Activated effector memory CD4-positive, alpha-beta T cell treated with anti-CD3 and anti-CD28 coated beads, Interleukin-2, amount 50 U/mL, for 16 hours (primary cell): ENCODE results near the gene CKLF.
A peak's percentile ranks its signal among the peaks of the same experiment; 100 is the strongest.

Experiments
- DNase-seq: peaks from one replicate; pipeline ENCODE4 v3.0.0-alpha.2; 2020

Gene CKLF

GRCh38 chr16:66517586-66518263, 34.7 kb upstream of the CKLF start:
- no peak for DNase-seq

- DNase-seq: no peak
These were observed 32.6 kb upstream of the CKLF start for GRCh38 chr16:66519482-66520373.

- no peak for DNase-seq
These were observed 31.8 kb upstream of the CKLF start for GRCh38 chr16:66520406-66521170.

- DNase-seq: no peak
These were observed 31.1 kb upstream of the CKLF start for GRCh38 chr16:66521252-66521713.

DNA sequence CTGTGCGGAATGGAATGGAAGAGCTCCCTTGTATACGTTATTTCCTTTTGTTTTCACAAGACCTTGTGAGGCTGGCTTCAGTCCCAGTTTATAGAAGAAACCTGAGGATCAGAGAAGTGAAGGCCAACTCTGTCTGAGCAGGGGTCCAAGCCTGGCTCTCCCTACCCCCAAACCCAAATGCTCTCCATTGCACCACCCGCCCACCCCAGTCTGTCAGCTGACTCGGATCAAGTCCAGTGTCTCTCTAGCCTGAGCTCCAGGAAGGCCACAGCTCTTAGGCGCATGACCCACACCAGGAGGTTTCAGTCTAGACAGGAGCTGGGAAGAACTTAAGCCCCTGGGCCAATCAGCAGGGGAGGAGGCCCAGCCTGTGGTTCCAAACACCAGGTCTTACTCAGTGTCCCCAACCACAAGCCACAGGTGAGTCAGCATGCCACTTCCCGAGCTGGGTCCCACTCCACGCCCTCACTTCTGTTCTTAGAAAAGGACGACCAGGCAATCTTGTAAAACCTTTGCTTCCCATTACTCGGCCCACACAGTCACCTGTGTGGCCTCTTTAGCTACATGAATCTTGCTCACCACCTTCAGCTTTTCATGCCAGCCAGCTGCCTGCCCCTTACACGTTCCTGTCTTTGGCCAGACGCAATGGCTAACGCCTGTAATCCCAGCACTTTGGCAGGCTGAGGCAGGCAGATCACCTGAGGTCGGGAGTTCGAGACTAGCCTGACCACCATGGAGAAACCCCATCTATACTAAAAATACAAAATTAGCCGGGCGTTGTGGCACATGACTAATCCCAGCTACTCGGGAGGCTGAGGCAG, 30.2 kb upstream of the CKLF start:
- DNase-seq: peak; percentile 96

- DNase-seq: peak; percentile 58
These were observed 29.4 kb upstream of the CKLF start for GRCh38 chr16:66522816-66523590.

- peak; percentile 70 for DNase-seq
These were observed 28.5 kb upstream of the CKLF start for GRCh38 chr16:66523861-66524354.

DNA sequence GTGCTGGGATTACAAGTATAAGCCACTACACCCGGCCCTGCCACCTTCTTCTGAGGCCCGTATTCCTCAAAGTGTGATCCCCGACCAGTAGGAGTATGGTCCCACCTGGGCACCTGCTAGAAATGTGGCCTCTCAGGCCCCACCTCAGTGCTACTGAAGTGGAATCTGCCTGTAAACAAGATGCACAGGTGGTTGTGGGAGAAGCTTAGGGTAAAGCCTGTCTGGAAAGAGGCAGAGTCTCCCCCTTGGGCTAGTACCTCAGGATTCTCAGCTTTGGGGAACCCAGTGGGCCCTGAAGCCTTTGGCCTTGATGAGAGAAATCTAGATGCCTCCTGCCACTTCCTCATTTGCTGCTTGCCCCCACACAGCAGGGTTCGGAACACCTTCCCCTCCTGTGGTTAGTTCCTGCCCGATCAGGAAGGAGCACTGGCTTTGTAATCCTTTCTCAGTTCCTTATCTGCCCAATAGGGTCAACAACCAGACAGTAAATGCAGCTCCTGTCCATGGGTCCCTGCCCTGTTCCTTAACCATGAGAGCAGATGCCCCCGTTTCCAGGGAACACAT, 27.7 kb upstream of the CKLF start:
- DNase-seq: peak; percentile 67

GRCh38 chr16:66525396-66526180, 26.8 kb upstream of the CKLF start:
- DNase-seq: peak; percentile 63

- no peak for DNase-seq
These were observed 24.1 kb upstream of the CKLF start for GRCh38 chr16:66528294-66528693.

DNA sequence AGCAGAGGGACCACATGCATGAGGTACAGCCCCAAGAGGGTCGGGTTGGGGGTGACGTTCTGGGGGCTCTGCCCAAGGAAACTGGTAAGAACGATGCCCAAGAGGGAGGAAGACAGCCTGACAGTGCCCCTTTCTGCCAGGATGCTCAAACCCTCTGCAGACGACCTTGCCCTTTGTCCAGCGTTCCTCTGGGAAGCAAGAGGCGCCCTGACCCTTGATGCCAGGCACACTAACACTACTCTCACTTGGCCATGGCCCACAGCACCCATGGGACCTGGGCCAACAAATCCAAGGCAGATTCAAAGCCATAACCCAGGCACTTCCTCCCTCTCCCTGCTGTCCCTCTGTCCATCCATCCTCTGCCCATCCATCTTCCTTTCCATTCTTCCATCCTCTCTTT, 22.9 kb upstream of the CKLF start:
- DNase-seq: no peak

- DNase-seq: peak; percentile 37
These were observed 18.0 kb upstream of the CKLF start for GRCh38 chr16:66534376-66534799.

DNA sequence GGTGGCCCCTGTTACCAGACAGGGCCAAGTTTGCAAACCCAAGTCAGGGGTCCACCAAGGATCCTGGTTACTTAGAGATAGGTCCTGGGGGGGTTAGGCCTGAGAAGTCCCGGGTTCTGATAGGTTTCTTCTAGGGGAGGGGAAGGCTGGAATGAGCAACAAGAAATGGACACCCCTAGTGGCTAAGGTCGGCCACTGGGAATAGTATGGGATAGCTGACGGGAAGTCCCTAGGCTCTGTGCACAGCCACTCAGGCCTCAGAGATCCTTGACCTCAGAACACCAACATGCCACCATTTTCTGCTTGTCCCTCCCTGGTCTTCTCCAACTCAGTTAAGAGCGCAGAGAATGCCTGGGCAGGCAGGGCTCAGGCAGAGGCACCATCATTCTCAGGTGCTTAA, 15.9 kb upstream of the CKLF start:
- DNase-seq: peak; percentile 38

DNA sequence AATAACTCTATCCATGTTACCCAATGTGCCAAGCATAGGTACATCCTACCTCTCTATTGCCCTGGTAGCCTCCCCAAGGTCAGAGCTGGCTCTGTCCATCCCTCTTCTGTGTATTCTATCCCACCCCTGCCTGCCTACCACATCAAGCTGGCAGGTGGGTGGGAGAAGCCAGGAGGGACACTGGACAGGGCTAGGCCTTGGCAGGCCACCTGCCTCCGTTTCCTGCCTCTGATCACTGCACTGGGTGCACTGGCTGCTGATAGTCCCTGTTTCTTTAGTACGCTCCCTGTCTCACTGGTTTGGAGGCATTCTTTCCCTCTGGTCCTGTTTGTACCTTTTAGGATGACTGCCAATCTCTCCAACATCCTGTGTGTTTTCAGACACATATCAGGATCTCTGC, 15.1 kb upstream of the CKLF start:
- peak; percentile 16 for DNase-seq

DNA sequence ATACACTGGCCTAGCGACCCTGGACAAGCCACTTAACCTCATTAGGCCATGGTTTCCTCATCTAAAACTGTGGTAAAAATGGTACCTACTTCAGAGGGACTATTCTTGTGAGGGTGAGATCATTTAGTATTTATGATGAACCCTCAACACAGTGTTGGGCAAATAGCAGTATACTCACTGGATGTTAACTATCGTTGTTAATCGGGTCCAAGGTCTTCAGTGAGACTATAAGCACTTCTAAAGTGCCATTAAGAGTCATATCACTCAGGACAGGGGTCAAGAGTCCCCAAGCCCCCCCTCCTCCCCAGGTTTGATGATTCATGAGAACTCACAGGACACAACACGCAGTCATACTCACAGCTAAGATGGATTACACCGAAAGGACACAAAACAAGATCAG, 13.5 kb upstream of the CKLF start:
- DNase-seq: peak; percentile 31

DNA sequence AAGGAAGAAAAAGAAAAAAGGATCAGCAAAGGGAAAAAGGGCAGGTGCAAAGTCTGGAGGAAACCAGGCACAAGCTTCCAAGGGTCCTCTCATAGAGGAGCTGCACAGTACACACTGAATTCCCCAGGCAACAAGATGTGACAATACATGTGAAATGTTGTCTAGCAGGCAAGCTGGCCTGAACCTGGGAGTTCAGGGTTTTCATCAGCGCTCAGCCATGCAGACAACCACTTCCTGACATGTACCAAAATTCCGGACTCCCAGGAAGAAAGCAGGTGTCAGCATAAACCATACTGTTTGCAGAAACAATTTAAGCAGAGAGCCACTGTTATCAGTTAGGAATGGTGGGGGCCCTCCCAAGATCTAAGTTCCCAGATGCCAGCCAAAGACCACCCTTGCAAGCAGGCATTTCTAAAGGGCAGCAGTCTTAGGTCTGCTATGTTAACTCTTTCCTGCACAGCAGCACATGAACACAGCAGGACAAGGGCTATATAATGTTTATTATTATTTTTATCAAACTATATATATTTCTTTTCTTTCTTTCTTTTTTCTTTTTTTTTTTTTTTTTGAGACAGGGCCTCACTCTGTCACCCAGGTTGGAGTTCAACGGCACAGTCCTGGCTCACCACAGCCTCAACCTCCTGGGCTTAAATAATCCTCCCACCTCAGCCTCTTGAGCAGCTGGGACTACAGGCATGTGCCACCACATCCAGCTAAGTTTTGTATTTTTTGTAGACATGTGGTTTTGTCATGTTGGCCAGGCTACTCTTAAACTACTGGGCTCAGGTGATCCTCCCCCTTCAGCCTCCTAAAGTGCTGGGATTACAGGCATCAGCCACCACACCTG, 12.5 kb upstream of the CKLF start:
- DNase-seq: peak; percentile 59

GRCh38 chr16:66541388-66542355, 10.7 kb upstream of the CKLF start:
- peak; percentile 19 for DNase-seq

DNA sequence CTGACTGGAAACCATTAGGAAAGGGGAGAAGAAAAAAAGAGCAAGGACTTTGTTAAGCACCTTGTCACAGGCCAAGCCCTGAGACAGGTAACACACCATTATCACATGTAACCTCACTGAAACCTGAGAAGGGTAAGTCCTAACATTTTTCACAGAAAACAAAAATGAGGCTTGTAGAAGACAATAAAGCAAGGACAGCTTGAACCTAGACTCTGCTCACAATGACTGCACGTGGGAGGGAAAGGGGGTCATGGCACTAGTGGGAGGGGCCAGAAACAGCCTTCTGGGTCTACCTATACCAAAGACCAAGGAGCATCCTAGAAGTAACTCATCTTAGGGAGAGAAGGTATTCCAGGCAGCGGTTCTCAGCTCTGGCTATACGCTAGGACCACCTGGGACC, 10.0 kb upstream of the CKLF start:
- peak; percentile 21 for DNase-seq
